ENCODE results near the gene NEUROD6.

The NEUROD6 gene

GRCh38 chr7:31320675-31321074, 19.9 kb downstream of the NEUROD6 start:
- in situ Hi-C loops (cut with HindIII; ENCODE audit: low pct_unique_long_range_greater_than_20kb, low sequenced_read_pairs): no loop called here
- TF ChIP-seq JUND (IDR thresholded peaks at IDR 0.05; ENCODE audit: low read depth): no peak
- DNase-seq (ENCODE audit: low read depth in 1 of 2, low spot score in 1 of 2): no peak

- TF ChIP-seq JUND (IDR thresholded peaks at IDR 0.05; ENCODE audit: low read depth): no peak
- DNase-seq (ENCODE audit: low read depth in 1 of 2, low spot score in 1 of 2): no peak
- in situ Hi-C loops (cut with HindIII; ENCODE audit: low pct_unique_long_range_greater_than_20kb, low sequenced_read_pairs): no loop called here
These were observed 22.2 kb downstream of the NEUROD6 start for GRCh38 chr7:31318313-31318712.

- in situ Hi-C loops (cut with HindIII; ENCODE audit: low pct_unique_long_range_greater_than_20kb, low sequenced_read_pairs): no loop called here
- no peak for DNase-seq (ENCODE audit: low read depth in 1 of 2, low spot score in 1 of 2)
- TF ChIP-seq JUND (IDR thresholded peaks at IDR 0.05; ENCODE audit: low read depth): no peak
These were observed 23.6 kb downstream of the NEUROD6 start for GRCh38 chr7:31316876-31317275.

GRCh38 chr7:31315758-31316157, 24.8 kb downstream of the NEUROD6 start:
- in situ Hi-C loops (cut with HindIII; ENCODE audit: low pct_unique_long_range_greater_than_20kb, low sequenced_read_pairs): no loop called here
- no peak for DNase-seq (ENCODE audit: low read depth in 1 of 2, low spot score in 1 of 2)
- no peak for TF ChIP-seq JUND (IDR thresholded peaks at IDR 0.05; ENCODE audit: low read depth)

GRCh38 chr7:31314781-31315180, 25.7 kb downstream of the NEUROD6 start:
- no peak for TF ChIP-seq JUND (IDR thresholded peaks at IDR 0.05; ENCODE audit: low read depth)
- DNase-seq (ENCODE audit: low read depth in 1 of 2, low spot score in 1 of 2): no peak
- in situ Hi-C loops (cut with HindIII; ENCODE audit: low pct_unique_long_range_greater_than_20kb, low sequenced_read_pairs): no loop called here

- DNase-seq (ENCODE audit: low read depth in 1 of 2, low spot score in 1 of 2): no peak
- in situ Hi-C loops (cut with HindIII; ENCODE audit: low pct_unique_long_range_greater_than_20kb, low sequenced_read_pairs): no loop called here
- no peak for TF ChIP-seq JUND (IDR thresholded peaks at IDR 0.05; ENCODE audit: low read depth)
These were observed 27.6 kb downstream of the NEUROD6 start for GRCh38 chr7:31312889-31313288.

GRCh38 chr7:31311552-31311951, 29.0 kb downstream of the NEUROD6 start:
- no peak for DNase-seq (ENCODE audit: low read depth in 1 of 2, low spot score in 1 of 2)
- in situ Hi-C loops (cut with HindIII; ENCODE audit: low pct_unique_long_range_greater_than_20kb, low sequenced_read_pairs): no loop called here
- no peak for TF ChIP-seq JUND (IDR thresholded peaks at IDR 0.05; ENCODE audit: low read depth)

- in situ Hi-C loops (cut with HindIII; ENCODE audit: low pct_unique_long_range_greater_than_20kb, low sequenced_read_pairs): no loop called here
- no peak for DNase-seq (ENCODE audit: low read depth in 1 of 2, low spot score in 1 of 2)
- no peak for TF ChIP-seq JUND (IDR thresholded peaks at IDR 0.05; ENCODE audit: low read depth)
These were observed 30.1 kb downstream of the NEUROD6 start for GRCh38 chr7:31310321-31310935.

- in situ Hi-C loops (cut with HindIII; ENCODE audit: low pct_unique_long_range_greater_than_20kb, low sequenced_read_pairs): no loop called here
- no peak for TF ChIP-seq JUND (IDR thresholded peaks at IDR 0.05; ENCODE audit: low read depth)
- no peak for DNase-seq (ENCODE audit: low read depth in 1 of 2, low spot score in 1 of 2)
These were observed 31.1 kb downstream of the NEUROD6 start for GRCh38 chr7:31309407-31309806.

- TF ChIP-seq JUND (IDR thresholded peaks at IDR 0.05; ENCODE audit: low read depth): no peak
- in situ Hi-C loops (cut with HindIII; ENCODE audit: low pct_unique_long_range_greater_than_20kb, low sequenced_read_pairs): no loop called here
- no peak for DNase-seq (ENCODE audit: low read depth in 1 of 2, low spot score in 1 of 2)
These were observed 31.9 kb downstream of the NEUROD6 start for GRCh38 chr7:31308652-31309051.

GRCh38 chr7:31307972-31308371, 32.6 kb downstream of the NEUROD6 start:
- in situ Hi-C loops (cut with HindIII; ENCODE audit: low pct_unique_long_range_greater_than_20kb, low sequenced_read_pairs): no loop called here
- DNase-seq (ENCODE audit: low read depth in 1 of 2, low spot score in 1 of 2): no peak

GRCh38 chr7:31305260-31305659, 35.3 kb downstream of the NEUROD6 start:
- TF ChIP-seq JUND (IDR thresholded peaks at IDR 0.05; ENCODE audit: low read depth): no peak
- DNase-seq (ENCODE audit: low read depth in 1 of 2, low spot score in 1 of 2): no peak
- in situ Hi-C loops (cut with HindIII; ENCODE audit: low pct_unique_long_range_greater_than_20kb, low sequenced_read_pairs): no loop called here

More at GRCh38 chr7:31307972-31308371, 32.6 kb downstream of the NEUROD6 start:
- TF ChIP-seq JUND (IDR thresholded peaks at IDR 0.05; ENCODE audit: low read depth): no peak

- DNase-seq (ENCODE audit: low read depth in 1 of 2, low spot score in 1 of 2): no peak
- TF ChIP-seq JUND (IDR thresholded peaks at IDR 0.05; ENCODE audit: low read depth): no peak
- in situ Hi-C loops (cut with HindIII; ENCODE audit: low pct_unique_long_range_greater_than_20kb, low sequenced_read_pairs): no loop called here
These were observed 36.1 kb downstream of the NEUROD6 start for GRCh38 chr7:31304446-31304845.

GRCh38 chr7:31302356-31302755, 38.2 kb downstream of the NEUROD6 start:
- in situ Hi-C loops (cut with HindIII; ENCODE audit: low pct_unique_long_range_greater_than_20kb, low sequenced_read_pairs): no loop called here
- no peak for DNase-seq (ENCODE audit: low read depth in 1 of 2, low spot score in 1 of 2)
- no peak for TF ChIP-seq JUND (IDR thresholded peaks at IDR 0.05; ENCODE audit: low read depth)
